ENCODE results near the gene SLC2A5.

DNA sequence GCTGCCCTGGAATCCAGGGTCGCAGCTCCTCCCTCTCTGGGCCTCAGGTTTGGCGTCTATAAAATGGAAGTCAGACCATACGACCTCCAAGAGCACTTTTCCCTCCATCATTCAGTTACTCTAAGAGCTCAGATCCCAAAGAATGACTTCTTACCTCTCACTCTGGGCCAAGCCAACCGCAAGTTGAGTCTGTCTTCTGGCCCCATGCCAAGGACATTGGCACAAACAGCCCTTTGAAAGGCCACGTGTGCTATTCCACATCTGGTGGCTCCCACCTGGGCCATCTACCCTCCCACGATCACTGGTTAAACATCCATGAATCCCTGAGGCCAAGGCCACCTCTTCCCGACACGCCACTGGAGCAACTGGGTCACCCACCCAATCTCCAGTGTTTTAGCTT lies 55.6 kb downstream of the SLC2A5 start:
- TF ChIP-seq POU2F2 (IDR thresholded peaks at IDR 0.05; ENCODE audit: low read depth, low read length) (no peak), POLR2A (IDR thresholded peaks at IDR 0.05; ENCODE audit: low read depth, low read length) (no peak), POLR2AphosphoS5 (IDR thresholded peaks at IDR 0.05; ENCODE audit: low read depth, low read length) (no peak)
